ENCODE results near the gene KIAA1217.
A peak's percentile ranks its signal among the peaks of the same experiment; 100 is the strongest.

Gene KIAA1217

DNA sequence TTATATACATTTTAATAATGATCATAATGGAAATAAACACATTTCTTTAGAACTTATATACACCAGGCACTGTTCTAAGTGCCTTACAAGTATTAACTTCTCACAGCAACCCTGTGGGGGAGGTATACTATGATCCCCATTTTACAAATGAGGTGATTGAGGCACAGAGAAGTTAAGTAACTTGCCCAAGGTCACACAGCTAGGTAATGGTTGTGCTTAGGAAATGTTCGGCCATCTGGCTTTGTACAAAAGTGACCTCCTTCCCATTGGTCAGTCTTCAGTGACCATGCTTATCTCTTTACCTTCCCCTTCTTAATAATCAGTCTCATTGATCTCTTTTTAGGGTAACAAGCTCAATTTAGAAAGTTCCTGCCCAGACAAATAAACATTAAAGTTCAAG lies 158.8 kb downstream of the KIAA1217 start:
- DNase-seq (ENCODE audit: low read depth in 2 of 2): no peak

DNA sequence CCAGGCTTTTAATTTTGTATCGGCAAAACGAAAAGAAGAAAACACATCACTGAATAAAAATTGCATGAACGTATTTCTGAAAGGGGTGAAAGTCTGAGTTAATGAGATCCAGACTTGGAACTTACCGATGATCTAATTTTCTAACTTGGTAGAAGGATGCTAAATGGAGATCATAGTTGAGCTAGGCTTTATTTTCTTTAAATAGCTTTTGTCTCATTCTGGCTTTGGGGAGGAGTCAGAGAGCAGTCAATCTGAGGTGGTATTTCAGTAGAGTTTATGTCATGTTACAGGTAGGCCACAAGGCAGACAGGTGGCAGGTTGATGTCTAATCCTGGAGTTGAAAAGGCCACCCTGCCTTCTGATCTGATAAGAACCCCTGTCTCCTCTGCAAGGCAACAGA lies 161.9 kb downstream of the KIAA1217 start:
- DNase-seq (ENCODE audit: low read depth in 2 of 2): no peak

DNA sequence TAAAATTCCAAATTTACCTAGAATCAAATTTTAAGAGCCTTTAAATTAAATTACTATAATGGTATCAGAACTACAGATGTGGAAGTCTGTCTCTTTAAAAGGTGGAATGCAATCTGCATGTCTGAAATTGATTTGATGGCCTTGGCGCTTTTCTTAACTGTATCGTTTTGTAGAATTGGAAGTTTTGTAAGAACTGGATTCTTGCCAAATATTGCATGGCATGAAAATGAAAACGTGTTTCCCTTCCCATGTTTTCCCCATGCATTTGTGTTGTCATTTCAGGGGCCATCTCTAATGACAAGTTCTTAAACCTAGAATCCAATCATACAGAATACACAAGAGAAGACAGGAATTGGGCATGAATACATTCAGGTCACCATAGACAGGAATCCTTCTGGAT lies 162.5 kb downstream of the KIAA1217 start:
- no peak for DNase-seq (ENCODE audit: low read depth in 2 of 2)

GRCh38 chr10:24374134-24374915 lies 165.4 kb downstream of the KIAA1217 start:
- DNase-seq (ENCODE audit: low read depth in 2 of 2): no peak

DNA sequence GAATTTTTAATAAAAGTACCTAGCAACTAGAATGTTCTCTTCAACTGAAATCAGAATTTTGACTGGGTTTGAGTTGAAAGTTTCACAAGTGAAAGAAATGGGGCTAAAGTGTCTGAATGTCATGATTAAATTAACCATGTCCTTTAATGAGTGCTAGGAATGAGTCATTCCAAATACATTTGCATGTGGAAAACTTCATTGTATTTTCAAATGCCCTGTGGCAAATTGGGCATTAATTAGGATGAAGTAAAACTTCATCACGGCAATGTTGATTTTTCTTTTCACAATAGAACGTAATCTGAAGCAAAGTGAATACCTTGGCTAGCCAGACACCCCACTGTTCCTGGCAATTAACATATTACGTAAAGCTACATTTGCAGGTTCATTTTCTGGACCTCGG lies 166.6 kb downstream of the KIAA1217 start:
- DNase-seq (ENCODE audit: low read depth in 2 of 2): no peak

DNA sequence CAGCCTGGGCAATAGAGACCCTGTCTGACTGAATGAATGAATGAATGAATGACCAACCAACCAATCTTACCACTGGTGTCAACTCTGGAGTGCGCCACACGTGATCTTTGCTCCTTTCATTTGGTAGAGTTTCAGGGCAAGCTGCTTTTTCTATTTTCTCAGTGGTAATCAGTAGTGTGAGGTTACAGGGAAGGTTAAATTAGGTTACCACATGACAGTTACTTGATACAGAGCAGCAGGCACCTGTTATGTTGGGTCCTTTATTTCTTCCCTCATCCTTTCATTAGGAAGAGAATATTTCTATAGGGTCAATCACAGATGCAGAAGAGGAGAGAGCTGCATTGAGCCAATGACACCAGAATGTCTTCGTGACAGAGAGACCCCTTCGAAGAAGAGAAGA lies 167.8 kb downstream of the KIAA1217 start:
- DNase-seq (ENCODE audit: low read depth in 2 of 2): no peak

GRCh38 chr10:24378126-24378920 lies 169.4 kb downstream of the KIAA1217 start:
- DNase-seq (ENCODE audit: low read depth in 2 of 2): no peak

DNA sequence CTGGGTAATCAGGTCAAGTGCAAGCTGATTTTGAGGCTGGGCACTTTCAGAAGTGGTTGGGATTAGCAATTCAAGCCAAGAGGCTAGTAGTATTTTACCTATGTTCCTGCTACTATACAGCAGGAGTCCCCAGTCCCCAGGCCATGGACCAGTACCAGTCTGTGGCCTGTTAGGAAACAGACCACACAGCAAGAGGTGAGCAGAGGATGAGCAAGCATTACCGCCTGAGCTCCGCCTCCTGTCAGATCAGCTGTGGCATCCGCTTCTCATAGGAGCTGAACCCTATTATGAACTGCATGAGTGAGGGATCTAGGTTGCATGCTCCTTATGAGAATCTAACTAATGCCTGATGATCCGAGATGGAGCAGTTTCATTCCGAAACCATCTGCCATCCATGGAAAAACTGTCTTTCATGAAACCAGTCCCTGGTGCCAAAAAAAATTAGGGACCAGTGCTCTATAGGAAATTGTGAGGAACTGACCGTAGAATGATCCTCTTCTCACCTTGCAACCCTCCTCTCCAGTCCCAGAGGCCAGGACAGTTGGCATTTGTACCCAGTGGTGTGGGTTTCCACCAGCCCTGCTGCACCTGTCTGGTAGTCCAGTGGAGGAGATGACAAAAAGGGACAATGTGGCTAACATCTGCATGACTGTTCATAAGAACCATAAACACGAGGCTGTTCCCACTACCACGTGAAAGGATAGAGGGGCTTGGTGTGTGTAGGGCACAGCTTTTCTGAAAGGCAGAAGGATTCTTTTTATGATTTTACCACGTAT lies 172.5 kb downstream of the KIAA1217 start:
- no peak for DNase-seq (ENCODE audit: low read depth in 2 of 2)

- no peak for DNase-seq (ENCODE audit: low read depth in 2 of 2)
These were observed 173.1 kb downstream of the KIAA1217 start for GRCh38 chr10:24382045-24382444.

DNA sequence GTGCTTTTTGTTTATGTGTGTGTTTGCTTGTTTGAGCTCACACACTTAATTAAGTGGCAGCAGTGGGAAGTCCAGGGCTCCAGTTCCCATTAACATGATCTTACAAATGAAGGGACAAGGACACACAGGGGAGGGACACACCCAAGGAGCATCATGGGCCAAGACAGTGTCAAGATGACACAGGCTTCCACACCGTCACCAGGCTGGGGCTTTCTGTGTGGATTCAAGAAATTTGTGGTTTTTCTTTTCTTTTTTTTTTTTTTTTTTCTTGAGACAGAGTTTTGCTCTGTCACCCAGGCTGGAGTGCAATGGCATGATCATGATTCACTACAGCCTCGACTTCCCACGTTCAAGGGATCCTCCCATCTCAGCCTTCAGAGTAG lies 173.6 kb downstream of the KIAA1217 start:
- DNase-seq (ENCODE audit: low read depth in 2 of 2): no peak

DNA sequence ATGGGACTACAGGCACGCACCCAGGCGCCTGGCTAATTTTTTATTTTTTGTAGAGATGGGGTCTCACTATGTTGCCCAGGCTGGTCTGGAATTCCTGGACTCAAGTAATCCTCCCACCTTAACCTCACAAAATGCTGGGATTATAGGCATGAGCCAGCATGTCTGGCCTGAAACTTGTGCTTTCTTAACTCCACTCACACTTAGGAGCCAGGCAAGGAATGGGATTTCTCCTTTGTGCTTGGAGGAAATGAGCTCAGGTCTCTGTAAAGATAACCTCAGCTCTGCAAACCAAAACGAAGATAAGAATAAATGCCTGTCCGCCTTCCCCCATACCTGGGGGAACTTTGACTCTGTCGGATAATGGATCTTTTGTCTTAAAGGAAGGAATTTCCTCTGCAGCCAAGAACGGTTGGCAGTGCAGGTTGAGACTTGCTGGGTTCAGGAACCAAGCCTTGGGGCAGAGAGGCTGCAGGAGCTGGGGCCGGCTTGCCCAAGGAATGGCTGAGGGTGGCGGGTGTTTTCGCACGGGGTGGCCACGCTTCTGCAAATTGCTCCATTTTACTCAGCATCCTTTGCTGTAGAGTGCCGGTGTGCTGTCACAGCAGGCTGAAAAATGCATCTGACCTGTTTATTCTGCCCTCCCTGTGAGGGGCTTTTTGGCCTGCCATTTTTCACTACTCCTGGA lies 174.2 kb downstream of the KIAA1217 start:
- no peak for DNase-seq (ENCODE audit: low read depth in 2 of 2)

DNA sequence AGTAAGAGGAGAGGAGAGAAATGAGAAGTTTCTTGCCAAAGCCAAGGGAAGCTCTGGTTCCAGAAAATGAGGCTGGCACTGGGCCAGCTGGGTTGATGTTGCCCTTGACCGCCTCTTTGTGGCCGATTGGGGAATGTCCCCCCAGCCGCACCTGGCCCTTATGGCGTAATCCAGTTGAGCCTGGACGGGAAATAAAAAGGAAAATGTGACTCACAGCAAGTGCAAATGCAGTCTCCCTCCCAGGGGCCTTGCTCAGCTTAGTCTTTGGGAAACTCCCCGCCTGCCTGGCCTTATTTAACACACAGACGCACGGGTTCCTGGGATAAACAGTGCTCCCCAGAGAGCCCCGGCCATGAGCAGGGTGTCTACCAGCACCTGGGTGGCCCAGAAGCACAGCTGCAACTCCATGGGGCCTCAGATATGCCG lies 174.8 kb downstream of the KIAA1217 start:
- peak in 1 of 2 experiments; percentile 48 for DNase-seq (ENCODE audit: low read depth in 2 of 2)

DNA sequence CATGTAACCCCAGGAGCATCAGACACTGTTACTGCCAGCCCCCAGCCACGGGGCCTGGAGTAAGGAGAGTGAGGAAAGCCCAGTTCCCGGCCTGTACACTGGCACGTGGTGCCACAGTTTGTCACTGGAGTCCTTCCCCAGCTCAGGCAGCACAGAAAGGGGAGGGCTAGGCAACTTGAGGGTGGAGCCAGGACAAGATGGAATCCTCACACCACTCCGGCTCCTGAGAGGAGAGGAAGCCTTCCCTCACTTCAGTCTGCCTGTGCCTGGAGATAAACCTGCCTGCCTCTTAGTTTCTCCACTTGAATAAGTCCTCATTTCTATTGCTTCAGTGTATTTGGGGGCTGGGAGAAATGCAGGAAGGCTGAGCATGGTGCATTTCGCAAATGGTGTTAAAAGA lies 176.0 kb downstream of the KIAA1217 start:
- DNase-seq (ENCODE audit: low read depth in 2 of 2): no peak

DNA sequence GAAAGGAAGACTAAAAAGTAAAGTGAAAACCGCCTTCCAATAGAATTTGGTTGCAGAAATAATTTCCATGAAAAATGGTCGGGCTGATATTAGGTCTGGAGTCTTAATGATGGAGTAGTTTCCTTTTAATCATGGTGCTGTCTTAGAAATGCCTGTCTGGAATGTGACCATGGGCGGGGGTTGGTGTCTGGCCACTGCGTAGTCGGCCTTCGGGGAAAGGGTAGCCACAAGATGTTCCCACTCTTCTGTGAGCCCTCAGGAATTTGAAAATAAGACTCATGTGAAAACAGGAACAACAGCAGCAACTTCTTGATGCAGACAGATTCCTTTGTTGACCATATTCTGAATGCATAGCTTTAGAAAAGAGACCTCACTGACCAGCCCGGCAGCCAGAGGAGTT lies 176.8 kb downstream of the KIAA1217 start:
- no peak for DNase-seq (ENCODE audit: low read depth in 2 of 2)

DNA sequence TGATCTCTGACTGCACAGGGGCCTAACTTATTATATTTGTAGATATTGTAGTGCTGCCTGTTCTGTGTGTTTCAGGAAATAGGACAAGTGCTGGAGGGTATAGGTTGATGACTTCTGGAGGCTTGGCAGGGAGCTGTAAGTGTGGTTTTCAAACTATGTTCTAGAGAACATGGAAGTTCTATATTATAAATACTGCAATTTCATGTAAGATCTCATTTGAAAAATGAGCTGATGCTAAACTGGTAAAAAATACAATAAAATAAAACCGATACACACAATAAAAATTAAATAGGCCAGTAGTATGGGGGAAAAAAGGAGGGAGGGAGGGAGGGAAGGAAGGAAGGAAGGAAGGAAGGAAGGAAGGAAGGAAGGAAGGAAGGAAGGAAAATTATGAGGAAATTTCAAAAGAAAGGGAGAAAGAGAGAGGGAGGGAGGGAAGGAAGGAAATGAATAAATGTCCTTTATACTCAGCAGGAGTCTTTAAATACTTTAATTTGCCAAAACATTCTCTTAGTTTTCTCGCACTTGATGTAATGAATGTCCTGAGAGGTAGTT lies 181.3 kb downstream of the KIAA1217 start:
- DNase-seq (ENCODE audit: low read depth in 2 of 2): no peak

GRCh38 chr10:24390746-24391145 lies 181.8 kb downstream of the KIAA1217 start:
- DNase-seq (ENCODE audit: low read depth in 2 of 2): no peak

- DNase-seq (ENCODE audit: low read depth in 2 of 2): no peak
These were observed 184.3 kb downstream of the KIAA1217 start for GRCh38 chr10:24393201-24393600.

DNA sequence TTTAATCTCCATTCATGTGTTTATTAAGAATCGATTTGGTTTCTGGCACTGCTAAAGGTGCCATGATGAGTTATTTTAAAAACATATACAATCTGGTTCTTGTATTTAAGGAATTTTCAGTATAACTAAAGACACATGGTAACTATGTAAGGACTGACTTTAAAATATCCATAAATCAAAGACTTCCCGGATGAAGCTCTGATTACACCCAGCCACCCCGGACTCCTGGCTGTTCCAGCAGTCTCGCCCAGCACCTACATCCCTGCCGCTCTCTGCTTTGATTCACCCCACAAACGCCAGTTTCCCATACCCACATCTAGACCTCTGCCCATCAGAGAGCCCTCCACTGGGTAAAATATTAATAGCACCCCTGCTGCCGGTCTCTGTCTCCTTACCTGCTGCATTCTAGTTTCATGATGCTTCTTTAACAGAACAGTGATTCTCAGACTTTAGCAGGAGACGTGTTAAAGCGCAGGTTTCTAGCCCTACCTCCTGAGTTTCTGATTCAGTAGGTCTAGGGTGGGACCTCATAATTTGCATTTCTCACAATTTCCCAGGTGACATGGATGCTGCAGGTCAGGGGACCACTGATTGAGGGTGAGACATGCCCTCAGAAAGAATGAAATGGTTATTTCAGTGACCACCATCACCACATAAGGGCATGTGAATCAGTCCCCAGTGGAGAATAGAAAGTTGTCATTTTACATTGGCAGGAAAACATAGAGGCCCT lies 185.7 kb downstream of the KIAA1217 start:
- no peak for DNase-seq (ENCODE audit: low read depth in 2 of 2)

GRCh38 chr10:24396396-24396795 lies 187.5 kb downstream of the KIAA1217 start:
- no peak for DNase-seq (ENCODE audit: low read depth in 2 of 2)

- DNase-seq (ENCODE audit: low read depth in 2 of 2): no peak
These were observed 188.7 kb downstream of the KIAA1217 start for GRCh38 chr10:24397662-24398061.

DNA sequence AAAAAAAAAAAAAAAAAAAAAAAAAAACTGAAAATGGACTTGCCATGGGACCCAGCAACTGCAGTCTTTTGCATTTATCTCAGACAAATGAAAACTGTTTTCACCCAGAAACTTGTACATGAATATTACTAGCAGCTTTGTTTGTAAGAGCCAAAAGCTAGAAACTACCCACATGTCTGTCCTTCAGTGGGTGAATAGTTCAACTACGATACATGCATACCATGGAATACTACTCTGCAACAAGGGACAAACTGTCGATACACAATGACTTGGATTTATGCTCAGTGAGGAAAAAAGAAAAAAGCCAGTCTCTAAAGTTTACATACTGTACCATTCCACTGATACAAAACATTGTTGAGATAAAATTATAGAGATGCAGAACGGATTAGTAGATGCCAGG lies 195.6 kb downstream of the KIAA1217 start:
- DNase-seq (ENCODE audit: low read depth in 2 of 2): no peak
